ENCODE measurements around the gene ARL6IP6.

ARL6IP6 gene

DNA sequence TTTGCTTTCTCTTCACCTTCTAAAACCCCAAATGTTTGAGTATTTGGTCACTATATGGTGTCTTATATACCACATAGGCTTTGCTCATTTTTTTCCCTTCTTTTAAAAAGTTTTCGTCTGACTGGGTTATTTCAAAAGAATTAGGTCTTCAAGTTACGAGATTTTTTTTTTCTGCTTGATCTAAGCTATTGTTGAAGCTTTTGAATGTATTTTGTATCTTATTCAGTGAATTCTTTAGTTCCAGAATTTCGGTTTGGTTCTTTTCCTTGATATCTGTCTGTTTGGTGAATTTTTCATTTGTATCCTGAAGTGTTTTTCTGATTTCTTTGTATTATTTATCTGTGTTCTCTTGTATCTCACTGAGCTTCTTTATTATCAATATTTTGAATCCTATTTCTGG, 93.5 kb downstream of the ARL6IP6 start:
- FAIRE-seq = no peak

Data from A204.1 (cell line).